ENCODE results near the gene MTSS2.

MTSS2 gene

GRCh38 chr16:70714581-70715054, 28.8 kb upstream of the MTSS2 start:
- DNase-seq (ENCODE audit: low read depth in 1 of 2, low spot score in 1 of 2): no peak

GRCh38 chr16:70713824-70714223, 28.0 kb upstream of the MTSS2 start:
- no peak for DNase-seq (ENCODE audit: low read depth in 1 of 2, low spot score in 1 of 2)

DNA sequence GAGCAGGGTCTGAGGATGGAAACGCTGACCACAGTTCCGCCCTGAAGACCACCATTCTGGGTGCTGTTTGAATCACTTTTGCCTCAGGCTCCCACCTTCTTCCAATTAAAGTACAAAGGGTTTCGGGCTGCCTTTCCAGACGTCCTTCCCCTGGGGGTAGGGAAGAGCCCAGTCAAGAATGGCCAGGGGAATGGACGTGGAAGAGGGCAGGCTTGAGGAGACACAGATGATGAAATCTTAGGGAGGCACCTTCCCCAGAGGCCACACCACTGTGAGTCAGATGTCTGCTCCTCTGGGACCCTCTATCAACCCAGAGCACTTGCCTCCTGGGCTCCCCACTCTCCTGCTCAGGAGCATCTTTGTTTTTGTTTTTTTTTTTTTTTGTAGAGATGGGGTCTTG, 27.5 kb upstream of the MTSS2 start:
- no peak for DNase-seq (ENCODE audit: low read depth in 1 of 2, low spot score in 1 of 2)

- DNase-seq (ENCODE audit: low read depth in 1 of 2, low spot score in 1 of 2): no peak
These were observed 27.1 kb upstream of the MTSS2 start for GRCh38 chr16:70712942-70713341.

- DNase-seq (ENCODE audit: low read depth in 1 of 2, low spot score in 1 of 2): no peak
These were observed 26.5 kb upstream of the MTSS2 start for GRCh38 chr16:70712359-70712758.

- no peak for DNase-seq (ENCODE audit: low read depth in 1 of 2, low spot score in 1 of 2)
These were observed 25.6 kb upstream of the MTSS2 start for GRCh38 chr16:70711211-70712031.

GRCh38 chr16:70710422-70711210, 24.8 kb upstream of the MTSS2 start:
- no peak for DNase-seq (ENCODE audit: low read depth in 1 of 2, low spot score in 1 of 2)

- no peak for DNase-seq (ENCODE audit: low read depth in 1 of 2, low spot score in 1 of 2)
These were observed 24.1 kb upstream of the MTSS2 start for GRCh38 chr16:70709942-70710341.

GRCh38 chr16:70709457-70709856, 23.6 kb upstream of the MTSS2 start:
- no peak for DNase-seq (ENCODE audit: low read depth in 1 of 2, low spot score in 1 of 2)

DNA sequence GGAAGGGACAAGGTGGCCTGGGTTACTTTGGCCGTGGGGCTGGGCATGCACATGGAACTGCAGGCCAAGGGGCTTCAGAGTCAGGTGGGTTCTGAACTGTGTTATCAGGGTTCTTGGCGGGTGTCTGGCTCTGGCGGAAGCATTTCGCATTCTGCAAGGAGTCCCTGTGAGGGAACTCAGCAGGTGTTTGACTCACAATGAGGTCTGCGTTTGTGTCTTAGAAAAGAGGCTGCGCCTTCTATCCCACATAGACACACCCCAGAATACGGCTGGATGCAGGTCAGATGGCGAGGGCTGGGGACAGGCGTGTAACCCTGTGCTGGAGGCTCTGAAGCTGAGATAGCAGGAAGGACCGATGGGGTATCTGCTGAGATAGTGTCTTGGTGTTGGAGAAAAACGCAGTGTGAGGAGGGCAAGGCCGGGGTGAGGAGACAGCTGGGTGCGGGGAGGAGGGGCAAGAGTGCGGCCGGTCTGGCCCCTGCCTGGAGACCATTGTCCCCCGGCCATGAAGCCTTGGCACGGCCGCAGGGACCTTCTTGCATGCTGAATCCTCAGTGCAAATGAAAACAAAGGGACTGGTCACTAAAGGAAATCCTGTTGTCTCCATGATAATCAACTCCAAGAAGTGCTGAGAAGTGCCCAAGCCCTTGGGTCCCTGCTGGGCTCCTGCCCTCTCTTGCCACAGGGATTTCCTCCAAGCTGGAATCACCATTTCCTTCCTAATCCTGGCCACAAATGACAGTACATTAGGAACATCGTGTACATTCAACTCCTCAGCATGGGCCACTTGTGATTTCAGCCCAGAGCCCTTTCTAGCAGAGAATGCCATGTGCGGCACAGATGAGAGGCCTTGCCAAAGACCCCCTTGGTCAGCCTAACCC, 22.8 kb upstream of the MTSS2 start:
- no peak for DNase-seq (ENCODE audit: low read depth in 1 of 2, low spot score in 1 of 2)

DNA sequence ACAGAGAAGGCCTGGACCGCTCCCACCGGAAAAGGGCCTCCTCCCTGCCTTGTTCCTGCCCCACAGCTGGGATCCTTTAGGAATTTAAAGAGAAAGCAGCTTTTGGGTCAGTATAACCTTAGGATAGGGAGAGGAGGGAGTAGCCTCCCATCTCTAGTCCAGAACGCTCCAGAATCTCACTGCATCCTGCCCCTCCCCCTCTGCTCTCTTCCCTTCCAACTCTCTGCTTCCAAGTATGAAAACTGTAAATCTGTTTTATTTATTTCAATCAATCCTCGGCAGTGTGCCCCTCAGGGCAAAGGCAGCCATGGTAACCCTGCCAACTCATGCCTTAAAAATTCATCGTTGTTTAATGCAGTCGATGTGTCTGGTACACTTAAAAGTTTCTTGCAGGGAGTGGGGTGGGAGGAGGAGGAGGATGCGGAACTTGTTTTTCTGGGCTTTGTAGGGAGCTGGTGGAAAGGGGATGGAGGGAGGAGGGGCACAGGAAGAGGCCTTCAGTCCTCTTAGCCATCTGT, 21.2 kb upstream of the MTSS2 start:
- DNase-seq (ENCODE audit: low read depth in 1 of 2, low spot score in 1 of 2): no peak

GRCh38 chr16:70705056-70705455, 19.2 kb upstream of the MTSS2 start:
- DNase-seq (ENCODE audit: low read depth in 1 of 2, low spot score in 1 of 2): no peak

DNA sequence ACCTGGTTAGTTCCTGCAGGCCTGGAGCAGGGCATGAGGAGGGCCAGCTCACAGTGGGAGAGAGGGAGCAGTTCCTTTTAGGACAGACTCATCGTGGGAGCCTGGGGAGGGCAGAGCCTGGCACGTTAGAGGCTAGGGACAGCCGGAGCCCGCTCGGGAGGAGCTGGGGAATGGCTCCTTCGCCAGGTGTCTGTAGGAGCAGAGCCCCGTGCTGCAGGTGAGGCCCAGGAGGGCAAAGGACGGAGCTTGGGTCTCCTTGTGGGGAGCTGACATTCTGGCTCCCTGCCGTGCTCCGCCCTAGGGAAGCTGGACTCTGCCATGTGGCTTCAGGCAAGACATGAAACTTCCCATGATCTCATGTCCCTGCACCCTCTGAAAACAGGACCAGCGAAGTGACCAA, 18.7 kb upstream of the MTSS2 start:
- DNase-seq (ENCODE audit: low read depth in 1 of 2, low spot score in 1 of 2): no peak

GRCh38 chr16:70703835-70704381, 18.1 kb upstream of the MTSS2 start:
- DNase-seq (ENCODE audit: low read depth in 1 of 2, low spot score in 1 of 2): no peak

DNA sequence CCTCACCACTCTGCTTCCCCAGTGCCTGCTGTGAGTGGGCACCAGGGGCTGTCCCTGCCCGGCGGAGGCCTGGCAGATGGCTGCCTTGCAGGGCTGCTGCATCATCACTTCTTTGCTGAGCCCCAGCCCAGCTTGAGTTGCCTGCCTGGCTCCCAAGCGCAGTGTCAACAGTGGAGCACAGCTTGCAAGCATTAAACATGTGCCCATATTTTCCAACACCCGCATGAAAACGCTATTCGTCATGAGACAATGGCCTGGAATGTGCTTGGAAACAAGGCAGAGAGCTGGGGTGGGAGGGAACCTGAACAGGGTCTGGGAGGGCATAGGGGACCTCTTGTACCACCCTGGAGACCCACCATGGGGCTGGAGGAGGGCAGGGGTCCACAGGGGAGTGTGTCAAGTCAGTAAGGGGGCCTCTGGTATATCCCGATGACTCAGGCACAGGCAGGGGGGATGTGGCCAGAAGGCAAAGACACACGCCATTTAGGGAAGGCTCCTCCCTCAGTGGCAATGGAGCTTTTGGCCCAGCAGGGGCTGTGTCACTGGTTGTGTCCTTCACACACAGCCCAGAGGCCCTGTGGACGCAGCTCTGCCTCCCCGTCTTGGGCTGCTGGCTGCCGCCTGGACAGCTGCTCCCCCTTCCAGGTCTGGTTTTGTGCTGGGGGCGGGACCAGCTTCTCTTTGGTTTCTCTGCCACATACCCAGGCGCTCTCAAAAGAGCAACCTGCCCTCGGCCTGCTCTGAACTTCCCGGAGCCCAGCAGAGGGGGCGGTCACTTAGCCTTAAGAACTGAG, 17.4 kb upstream of the MTSS2 start:
- DNase-seq (ENCODE audit: low read depth in 1 of 2, low spot score in 1 of 2): no peak

DNA sequence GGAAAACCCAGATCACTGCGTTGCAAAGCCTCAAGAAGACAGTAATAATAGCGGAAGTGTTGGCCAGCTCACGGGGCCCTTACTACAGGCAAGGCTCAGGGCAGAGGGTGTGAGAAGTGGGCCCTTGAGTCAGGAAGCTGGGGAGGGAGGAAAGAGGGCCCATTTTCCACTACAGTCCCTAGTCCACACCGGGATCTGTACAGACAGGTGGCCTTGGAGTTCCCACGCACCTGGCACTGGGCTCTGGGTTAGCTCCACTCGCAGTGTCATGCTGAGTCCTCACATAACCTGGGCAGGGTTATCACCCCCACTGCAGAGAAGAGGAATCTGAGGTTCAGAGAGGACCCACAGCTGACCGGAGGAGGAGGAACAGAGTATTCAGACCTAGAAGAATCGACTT, 16.8 kb upstream of the MTSS2 start:
- DNase-seq (ENCODE audit: low read depth in 1 of 2, low spot score in 1 of 2): no peak

DNA sequence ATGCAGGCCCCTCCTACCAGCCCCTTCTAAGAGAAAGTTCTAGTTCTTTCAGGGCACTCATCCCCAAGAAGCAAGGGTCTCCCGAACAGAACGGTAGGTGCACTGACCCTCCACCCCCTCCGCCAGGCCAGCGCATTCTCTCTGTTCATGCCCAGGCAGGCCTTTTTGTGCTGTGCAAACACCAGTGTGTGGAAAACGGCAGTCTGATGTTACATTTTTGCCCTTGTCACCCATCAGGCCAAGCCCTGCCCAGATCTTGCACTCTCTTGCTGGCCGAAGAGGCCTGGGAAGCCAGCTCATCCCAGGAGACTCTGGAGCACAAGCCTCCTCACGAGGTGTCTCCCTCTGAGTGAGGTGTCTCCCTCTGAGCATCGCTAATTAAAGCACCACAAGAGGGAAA, 16.1 kb upstream of the MTSS2 start:
- no peak for DNase-seq (ENCODE audit: low read depth in 1 of 2, low spot score in 1 of 2)

DNA sequence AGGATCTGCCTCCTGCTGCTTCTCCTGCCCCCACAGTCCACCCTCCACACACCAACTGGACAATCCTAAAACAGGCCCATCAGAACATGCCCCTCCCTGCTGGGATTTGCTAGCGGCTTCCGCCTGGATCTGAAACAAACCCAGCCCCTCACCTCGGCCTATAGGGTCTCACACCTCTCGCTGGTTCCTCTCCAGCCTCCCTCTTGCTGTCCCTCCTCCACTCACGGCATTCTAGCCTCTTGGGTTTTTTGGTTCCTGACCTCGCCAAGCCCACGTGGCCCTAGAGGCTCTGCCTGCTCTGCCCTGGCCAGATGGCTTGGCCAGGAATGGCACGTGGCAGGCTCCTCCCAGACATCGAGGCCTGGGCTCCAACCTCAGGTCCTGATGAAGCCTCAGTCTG, 15.7 kb upstream of the MTSS2 start:
- no peak for DNase-seq (ENCODE audit: low read depth in 1 of 2, low spot score in 1 of 2)

GRCh38 chr16:70701036-70701435, 15.2 kb upstream of the MTSS2 start:
- no peak for DNase-seq (ENCODE audit: low read depth in 1 of 2, low spot score in 1 of 2)

Measured in activated T-helper 1 cell treated with anti-CD3 and anti-CD28 coated beads, Interleukin-2, amount 50 U/mL, for 16 hours (primary cell).